Measurements from ENCODE around the gene KRT34. TPM values are rescaled to one million over a fixed set of nuclear protein-coding genes. Genes with fewer than 3 reads are reported as not detected.
A peak's percentile ranks its signal among the peaks of the same experiment; 100 is the strongest.

Gene KRT34
- total and polyA plus RNA-seq, 2 experiments from 2014 or later, result 39.8 to 77.8 TPM

GRCh38 chr17:41329279-41329948 is 52.7 kb downstream of the KRT34 start:
- Histone ChIP-seq H3K27ac (no peak overlapping the region), H3K9ac (no peak overlapping the region), H3K4me1 (ENCODE audit: insufficient read depth) (no peaks in the 10 kb centered on the region), H3K4me3 (no peak overlapping the region), H3K9me2 (ENCODE audit: insufficient read depth) (no peaks in the 10 kb centered on the region), H3F3A (ENCODE audit: insufficient read depth) (no peaks in the 10 kb centered on the region), H4K20me1 (ENCODE audit: insufficient read depth) (no peaks in the 10 kb centered on the region), H3K27me3 (replicated peaks; ENCODE audit: insufficient read depth) (no peaks in the 10 kb centered on the region), H3K79me2 (ENCODE audit: insufficient read depth) (no peaks in the 10 kb centered on the region), H2AFZ (0 out of 2 replicates have a peak overlapping the region, but pooled peaks have one; percentile 44), H3K9me3 (ENCODE audit: low read depth) (no peaks in the 10 kb centered on the region), H3K4me2 (ENCODE audit: unreplicated experiment) (no peak overlapping the region), H3K36me3 (ENCODE audit: low read depth) (no peaks in the 10 kb centered on the region)
- WGBS, 2 experiments (ENCODE audit: low coverage in 1 of 2, low lambda C conversion rate in 2 of 2, missing lambda C conversion rate in 2 of 2), result 42 to 47% methylated on average over 13 of the region's 13 CpGs
- DNase-seq, result peak; percentile 81
- TF ChIP-seq EZH2 (IDR thresholded peaks at IDR 0.05; ENCODE audit: insufficient read depth, poor library complexity, severe bottlenecking), result no peak
- no peak for TF ChIP-seq EZH2phosphoT487 (IDR thresholded peaks at IDR 0.05; ENCODE audit: insufficient read depth, low read depth)
- in situ Hi-C loops (cut with MboI), result loop anchor here (10.0 to 25.0 kb wide), 2 partner anchors 333 to 425 kb away; no protein-coding TSS in a partner anchor

GRCh38 chr17:41328207-41328606 is 53.9 kb downstream of the KRT34 start:
- no peaks in the 10 kb centered on the region for H3K4me1 ChIP-seq (ENCODE audit: insufficient read depth)
- 95 to 97% methylated on average over 5 to 7 of the region's 7 CpGs for WGBS, 2 experiments (ENCODE audit: low coverage in 1 of 2, low lambda C conversion rate in 2 of 2, missing lambda C conversion rate in 2 of 2)
- no peak for DNase-seq
- H3K9me3 ChIP-seq (ENCODE audit: low read depth), result no peaks in the 10 kb centered on the region
- H3K4me2 ChIP-seq (ENCODE audit: unreplicated experiment), result no peak overlapping the region
- no peaks in the 10 kb centered on the region for H3K79me2 ChIP-seq (ENCODE audit: insufficient read depth)
- H3K4me3 ChIP-seq, result no peak overlapping the region
- no peaks in the 10 kb centered on the region for H3K27me3 ChIP-seq (replicated peaks; ENCODE audit: insufficient read depth)
- no peaks in the 10 kb centered on the region for H3K36me3 ChIP-seq (ENCODE audit: low read depth)
- H3K27ac ChIP-seq, result no peak overlapping the region
- no peaks in the 10 kb centered on the region for H3F3A ChIP-seq (ENCODE audit: insufficient read depth)
- in situ Hi-C loops (cut with MboI), result loop anchor here (10.0 to 25.0 kb wide), 2 partner anchors 334 to 423 kb away; no protein-coding TSS in a partner anchor
- H3K9me2 ChIP-seq (ENCODE audit: insufficient read depth), result no peaks in the 10 kb centered on the region
- TF ChIP-seq EZH2 (IDR thresholded peaks at IDR 0.05; ENCODE audit: insufficient read depth, poor library complexity, severe bottlenecking) (no peak), EZH2phosphoT487 (IDR thresholded peaks at IDR 0.05; ENCODE audit: insufficient read depth, low read depth) (no peak)
- H4K20me1 ChIP-seq (ENCODE audit: insufficient read depth), result no peaks in the 10 kb centered on the region
- no peak overlapping the region for H2AFZ ChIP-seq
- no peak overlapping the region for H3K9ac ChIP-seq

Other genes starting within 250 kb of the KRT34 start
Only the 30 nearest of the 32 such genes appear.
- gene KRTAP4-5, start 232.5 kb downstream of the KRT34 start, total RNA-seq (2014; rRNA removed; shearing (Covaris generic)), result not detected in 2 replicates
- gene KRTAP4-5, start 232.5 kb downstream of the KRT34 start, polyA plus RNA-seq (2016; fragmentation: Nextera tagmentation; extraction: Ambion mirVana), result not detected in 2 replicates
- gene KRTAP4-4, start 221.6 kb downstream of the KRT34 start, total RNA-seq (2014; rRNA removed; shearing (Covaris generic)), result not detected in 2 replicates
- not detected in 2 replicates for gene KRTAP4-4, start 221.6 kb downstream of the KRT34 start, polyA plus RNA-seq (2016; fragmentation: Nextera tagmentation; extraction: Ambion mirVana)
- gene KRTAP4-3, start 214.1 kb downstream of the KRT34 start, total RNA-seq (2014; rRNA removed; shearing (Covaris generic)), result not detected in 2 replicates
- not detected in 2 replicates for gene KRTAP4-3, start 214.1 kb downstream of the KRT34 start, polyA plus RNA-seq (2016; fragmentation: Nextera tagmentation; extraction: Ambion mirVana)
- gene KRTAP4-2, start 204.1 kb downstream of the KRT34 start, total RNA-seq (2014; rRNA removed; shearing (Covaris generic)), result not detected in 2 replicates
- not detected in 2 replicates for gene KRTAP4-2, start 204.1 kb downstream of the KRT34 start, polyA plus RNA-seq (2016; fragmentation: Nextera tagmentation; extraction: Ambion mirVana)
- gene KRTAP4-1, start 197.4 kb downstream of the KRT34 start, total RNA-seq (2014; rRNA removed; shearing (Covaris generic)), result 0.76 TPM in 1 of 2 replicates, not detected in the other
- not detected in 2 replicates for gene KRTAP4-1, start 197.4 kb downstream of the KRT34 start, polyA plus RNA-seq (2016; fragmentation: Nextera tagmentation; extraction: Ambion mirVana)
- not detected in 2 replicates for gene KRTAP9-1, start 192.4 kb downstream of the KRT34 start, total RNA-seq (2014; rRNA removed; shearing (Covaris generic))
- gene KRTAP9-1, start 192.4 kb downstream of the KRT34 start, polyA plus RNA-seq (2016; fragmentation: Nextera tagmentation; extraction: Ambion mirVana), result not detected in 2 replicates
- gene KRTAP9-2, start 155.7 kb downstream of the KRT34 start, total RNA-seq (2014; rRNA removed; shearing (Covaris generic)), result not detected in 2 replicates
- gene KRTAP9-2, start 155.7 kb downstream of the KRT34 start, polyA plus RNA-seq (2016; fragmentation: Nextera tagmentation; extraction: Ambion mirVana), result not detected in 2 replicates
- gene KRTAP9-3, start 149.9 kb downstream of the KRT34 start, total RNA-seq (2014; rRNA removed; shearing (Covaris generic)), result not detected in 2 replicates
- not detected in 2 replicates for gene KRTAP9-3, start 149.9 kb downstream of the KRT34 start, polyA plus RNA-seq (2016; fragmentation: Nextera tagmentation; extraction: Ambion mirVana)
- not detected in 2 replicates for gene KRTAP9-8, start 144.3 kb downstream of the KRT34 start, total RNA-seq (2014; rRNA removed; shearing (Covaris generic))
- not detected in 2 replicates for gene KRTAP9-8, start 144.3 kb downstream of the KRT34 start, polyA plus RNA-seq (2016; fragmentation: Nextera tagmentation; extraction: Ambion mirVana)
- gene KRTAP9-4, start 132.6 kb downstream of the KRT34 start, total RNA-seq (2014; rRNA removed; shearing (Covaris generic)), result not detected in 2 replicates
- gene KRTAP9-4, start 132.6 kb downstream of the KRT34 start, polyA plus RNA-seq (2016; fragmentation: Nextera tagmentation; extraction: Ambion mirVana), result not detected in 2 replicates
- gene KRTAP9-9, start 126.9 kb downstream of the KRT34 start, total RNA-seq (2014; rRNA removed; shearing (Covaris generic)), result not detected in 2 replicates
- not detected in 2 replicates for gene KRTAP9-9, start 126.9 kb downstream of the KRT34 start, polyA plus RNA-seq (2016; fragmentation: Nextera tagmentation; extraction: Ambion mirVana)
- not detected in 2 replicates for gene KRTAP9-6, start 116.9 kb downstream of the KRT34 start, total RNA-seq (2014; rRNA removed; shearing (Covaris generic))
- gene KRTAP9-6, start 116.9 kb downstream of the KRT34 start, polyA plus RNA-seq (2016; fragmentation: Nextera tagmentation; extraction: Ambion mirVana), result not detected in 2 replicates
- gene KRTAP9-7, start 106.6 kb downstream of the KRT34 start, total RNA-seq (2014; rRNA removed; shearing (Covaris generic)), result not detected in 2 replicates
- not detected in 2 replicates for gene KRTAP9-7, start 106.6 kb downstream of the KRT34 start, polyA plus RNA-seq (2016; fragmentation: Nextera tagmentation; extraction: Ambion mirVana)
- gene KRTAP29-1, start 79.5 kb downstream of the KRT34 start, total RNA-seq (2014; rRNA removed; shearing (Covaris generic)), result not detected in 2 replicates
- gene KRTAP29-1, start 79.5 kb downstream of the KRT34 start, polyA plus RNA-seq (2016; fragmentation: Nextera tagmentation; extraction: Ambion mirVana), result not detected in 2 replicates
- gene KRTAP16-1, start 73.0 kb downstream of the KRT34 start, total RNA-seq (2014; rRNA removed; shearing (Covaris generic)), result not detected in 2 replicates
- not detected in 2 replicates for gene KRTAP16-1, start 73.0 kb downstream of the KRT34 start, polyA plus RNA-seq (2016; fragmentation: Nextera tagmentation; extraction: Ambion mirVana)
- gene KRTAP17-1, start 66.6 kb downstream of the KRT34 start, total RNA-seq (2014; rRNA removed; shearing (Covaris generic)), result not detected in 2 replicates
- gene KRTAP17-1, start 66.6 kb downstream of the KRT34 start, polyA plus RNA-seq (2016; fragmentation: Nextera tagmentation; extraction: Ambion mirVana), result not detected in 2 replicates
- not detected in 2 replicates for gene KRT33A, start 31.5 kb downstream of the KRT34 start, total RNA-seq (2014; rRNA removed; shearing (Covaris generic))
- not detected in 2 replicates for gene KRT33A, start 31.5 kb downstream of the KRT34 start, polyA plus RNA-seq (2016; fragmentation: Nextera tagmentation; extraction: Ambion mirVana)
- 0.25 and 0.76 TPM in 2 replicates for gene KRT33B, start 12.5 kb downstream of the KRT34 start, total RNA-seq (2014; rRNA removed; shearing (Covaris generic))
- 1.0 and 1.2 TPM in 2 replicates for gene KRT33B, start 12.5 kb downstream of the KRT34 start, polyA plus RNA-seq (2016; fragmentation: Nextera tagmentation; extraction: Ambion mirVana)
- gene KRT31, start 15.3 kb upstream of the KRT34 start, total RNA-seq (2014; rRNA removed; shearing (Covaris generic)), result not detected in 2 replicates
- not detected in 2 replicates for gene KRT31, start 15.3 kb upstream of the KRT34 start, polyA plus RNA-seq (2016; fragmentation: Nextera tagmentation; extraction: Ambion mirVana)
- gene KRT37, start 42.3 kb upstream of the KRT34 start, total RNA-seq (2014; rRNA removed; shearing (Covaris generic)), result not detected in 2 replicates
- gene KRT37, start 42.3 kb upstream of the KRT34 start, polyA plus RNA-seq (2016; fragmentation: Nextera tagmentation; extraction: Ambion mirVana), result not detected in 2 replicates
- not detected in 2 replicates for gene KRT38, start 58.7 kb upstream of the KRT34 start, total RNA-seq (2014; rRNA removed; shearing (Covaris generic))
- not detected in 2 replicates for gene KRT38, start 58.7 kb upstream of the KRT34 start, polyA plus RNA-seq (2016; fragmentation: Nextera tagmentation; extraction: Ambion mirVana)
- not detected in 2 replicates for gene KRT32, start 85.1 kb upstream of the KRT34 start, total RNA-seq (2014; rRNA removed; shearing (Covaris generic))
- not detected in 2 replicates for gene KRT32, start 85.1 kb upstream of the KRT34 start, polyA plus RNA-seq (2016; fragmentation: Nextera tagmentation; extraction: Ambion mirVana)
- not detected in 2 replicates for gene KRT35, start 98.8 kb upstream of the KRT34 start, total RNA-seq (2014; rRNA removed; shearing (Covaris generic))
- not detected in 2 replicates for gene KRT35, start 98.8 kb upstream of the KRT34 start, polyA plus RNA-seq (2016; fragmentation: Nextera tagmentation; extraction: Ambion mirVana)
- gene KRT36, start 107.6 kb upstream of the KRT34 start, total RNA-seq (2014; rRNA removed; shearing (Covaris generic)), result not detected in 2 replicates
- not detected in 2 replicates for gene KRT36, start 107.6 kb upstream of the KRT34 start, polyA plus RNA-seq (2016; fragmentation: Nextera tagmentation; extraction: Ambion mirVana)
- 0.76 TPM in 1 of 2 replicates, not detected in the other for gene KRT13, start 123.3 kb upstream of the KRT34 start, total RNA-seq (2014; rRNA removed; shearing (Covaris generic))
- not detected in 2 replicates for gene KRT13, start 123.3 kb upstream of the KRT34 start, polyA plus RNA-seq (2016; fragmentation: Nextera tagmentation; extraction: Ambion mirVana)
- gene KRT15, start 136.6 kb upstream of the KRT34 start, total RNA-seq (2014; rRNA removed; shearing (Covaris generic)), result 0.65 and 1.1 TPM in 2 replicates
- gene KRT15, start 136.6 kb upstream of the KRT34 start, polyA plus RNA-seq (2016; fragmentation: Nextera tagmentation; extraction: Ambion mirVana), result 2.3 and 2.7 TPM in 2 replicates
- 65.4 and 71.5 TPM in 2 replicates for gene KRT19, start 146.0 kb upstream of the KRT34 start, total RNA-seq (2014; rRNA removed; shearing (Covaris generic))
- gene KRT19, start 146.0 kb upstream of the KRT34 start, polyA plus RNA-seq (2016; fragmentation: Nextera tagmentation; extraction: Ambion mirVana), result 95.5 and 100 TPM in 2 replicates
- gene KRT9, start 189.8 kb upstream of the KRT34 start, total RNA-seq (2014; rRNA removed; shearing (Covaris generic)), result not detected in 2 replicates
- not detected in 2 replicates for gene KRT9, start 189.8 kb upstream of the KRT34 start, polyA plus RNA-seq (2016; fragmentation: Nextera tagmentation; extraction: Ambion mirVana)
- 0.25 TPM in 1 of 2 replicates, not detected in the other for gene KRT14, start 204.6 kb upstream of the KRT34 start, total RNA-seq (2014; rRNA removed; shearing (Covaris generic))
- 0.90 and 0.93 TPM in 2 replicates for gene KRT14, start 204.6 kb upstream of the KRT34 start, polyA plus RNA-seq (2016; fragmentation: Nextera tagmentation; extraction: Ambion mirVana)
- 0.38 and 2.5 TPM in 2 replicates for gene KRT16, start 230.5 kb upstream of the KRT34 start, total RNA-seq (2014; rRNA removed; shearing (Covaris generic))
- gene KRT16, start 230.5 kb upstream of the KRT34 start, polyA plus RNA-seq (2016; fragmentation: Nextera tagmentation; extraction: Ambion mirVana), result 0.90 and 1.2 TPM in 2 replicates

All from GM23248 (cell line).